Mucosa of rectum (tissue), 2 donors: ENCODE measurements around the gene SAG.

ENCODE experiments used
- H3K27ac ChIP-seq, 2 donors: one replicate each; pipeline ENCODE4 v1.7.0; 2013; ENCODE audit warnings: inconsistent platforms in 2 of 2, low read depth in 2 of 2, low read length in 2 of 2
- H3K27me3 ChIP-seq, 2 donors: one replicate each; pipeline ENCODE4 v1.7.0; 2013; ENCODE audit warnings: low read length in 2 of 2; ENCODE audit not compliant: control insufficient read depth in 2 of 2, insufficient read depth in 2 of 2
- H3K36me3 ChIP-seq, 2 donors: one replicate each; pipeline ENCODE4 v1.7.0; 2013; ENCODE audit warnings: low read length in 2 of 2; ENCODE audit not compliant: control insufficient read depth in 2 of 2, insufficient read depth in 2 of 2
- H3K4me1 ChIP-seq, 2 donors: one replicate each; pipeline ENCODE4 v1.7.0; 2013; ENCODE audit warnings: low read length in 2 of 2, mild to moderate bottlenecking in 1 of 2; ENCODE audit not compliant: control insufficient read depth in 2 of 2, insufficient read depth in 2 of 2
- H3K4me3 ChIP-seq, 2 donors: one replicate each; pipeline ENCODE4 v1.7.0; 2013; ENCODE audit warnings: low read length in 2 of 2
- H3K9ac ChIP-seq, 2 donors: one replicate each; pipeline ENCODE4 v1.7.0; 2013; ENCODE audit warnings: low read length in 2 of 2, low read depth in 1 of 2, mild to moderate bottlenecking in 1 of 2
- H3K9me3 ChIP-seq, 2 donors: one replicate each; pipeline ENCODE4 v1.7.0; 2013; ENCODE audit warnings: low read length in 2 of 2; ENCODE audit not compliant: control insufficient read depth in 2 of 2
- donor health status: healthy.
- donor health status: Normal muscosa, but diverticular disease.

Gene SAG

DNA sequence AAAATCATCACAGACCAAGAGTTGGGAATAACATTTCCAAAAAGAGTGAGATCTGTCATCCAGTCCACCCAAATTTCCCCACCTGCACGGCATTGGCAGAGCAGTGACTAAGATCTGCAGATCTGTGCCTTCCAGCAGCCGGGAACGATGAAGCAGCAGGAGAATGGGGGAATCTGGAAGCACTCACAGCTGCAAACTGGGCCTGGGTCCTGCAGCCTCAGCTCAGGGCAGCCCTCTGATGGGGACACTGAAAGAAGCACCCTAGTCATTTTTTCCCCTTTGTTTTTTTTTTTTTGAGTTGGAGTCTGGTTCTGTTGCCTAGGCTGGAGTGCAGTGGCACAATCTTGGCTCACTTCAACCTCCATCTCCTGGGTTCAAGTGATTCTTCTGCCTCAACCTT lies 4.4 kb upstream of the SAG start:
- Histone ChIP-seq H3K9me3 (peaks cover 0 to 2% of the 10 kb centered on the region in 2 donors), H3K36me3 (no peaks in the 10 kb centered on the region), H3K9ac (no peak overlapping the region), H3K27ac (no peak overlapping the region), H3K4me1 (peaks cover 0 to 5% of the 10 kb centered on the region in 2 donors), H3K4me3 (no peak overlapping the region), H3K27me3 (no peaks in the 10 kb centered on the region)

DNA sequence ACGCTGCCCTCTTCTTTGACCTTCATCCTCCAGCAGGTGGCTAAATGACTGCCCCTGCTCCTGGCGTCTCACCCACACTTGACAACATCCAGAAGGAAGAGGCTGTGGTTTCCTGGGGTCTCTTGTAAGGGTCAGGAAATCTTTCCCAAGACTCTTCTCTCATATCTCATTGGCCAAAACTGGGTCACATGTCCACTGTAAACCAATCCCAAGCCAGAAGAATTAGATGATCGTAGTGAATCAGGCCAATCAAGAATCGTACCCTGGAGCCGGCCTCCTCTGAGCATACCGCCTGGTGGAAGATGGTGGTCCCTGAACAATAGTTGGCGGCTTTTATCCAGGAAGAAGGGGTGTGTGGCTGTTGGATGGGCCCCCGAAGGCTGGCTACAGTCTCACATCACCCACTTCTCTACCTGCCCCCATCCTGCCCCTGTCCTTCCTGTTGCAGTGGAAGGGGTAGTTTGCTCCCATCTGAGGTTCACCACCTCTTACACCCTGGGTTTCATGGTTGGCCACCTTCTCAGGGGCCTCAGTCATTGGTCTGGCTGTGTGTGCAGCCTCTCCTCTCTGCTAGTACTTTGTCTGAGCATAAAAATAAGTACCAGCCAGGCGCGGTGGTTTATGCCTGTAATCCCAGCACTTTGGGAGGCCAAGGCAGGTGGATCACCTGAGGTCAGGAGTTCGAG lies 3.8 kb downstream of the SAG start:
- H3K36me3 ChIP-seq = no peaks in the 10 kb centered on the region
- no peak overlapping the region for H3K27ac ChIP-seq
- H3K9me3 ChIP-seq = no peaks in the 10 kb centered on the region
- H3K4me3 ChIP-seq = no peak overlapping the region
- H3K9ac ChIP-seq = no peak overlapping the region
- no peaks in the 10 kb centered on the region for H3K27me3 ChIP-seq
- H3K4me1 ChIP-seq = no peaks in the 10 kb centered on the region

DNA sequence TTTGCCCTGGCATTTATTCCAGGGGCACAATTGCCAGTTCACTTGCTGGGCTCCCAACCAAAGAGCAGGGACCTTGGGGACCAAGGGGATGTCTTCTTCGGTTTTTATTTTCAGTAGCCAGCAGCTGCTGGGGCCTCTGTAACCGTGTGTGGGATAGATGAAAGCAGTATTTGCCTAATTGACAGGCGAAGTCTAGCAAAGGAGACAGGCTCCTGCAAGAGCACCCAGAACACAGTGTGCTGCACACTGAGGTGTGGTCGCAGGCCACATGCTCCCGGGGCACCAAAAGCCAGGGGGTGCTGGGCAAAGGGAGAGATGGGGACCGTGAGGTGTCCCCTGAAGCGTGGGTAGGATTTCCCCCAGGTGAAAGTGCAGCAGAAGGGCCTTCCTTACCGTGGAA lies 5.3 kb downstream of the SAG start:
- Histone ChIP-seq H3K4me3 (no peak overlapping the region), H3K9ac (no peak overlapping the region), H3K9me3 (no peaks in the 10 kb centered on the region), H3K27ac (no peak overlapping the region), H3K4me1 (no peaks in the 10 kb centered on the region), H3K27me3 (no peaks in the 10 kb centered on the region), H3K36me3 (no peaks in the 10 kb centered on the region)

DNA sequence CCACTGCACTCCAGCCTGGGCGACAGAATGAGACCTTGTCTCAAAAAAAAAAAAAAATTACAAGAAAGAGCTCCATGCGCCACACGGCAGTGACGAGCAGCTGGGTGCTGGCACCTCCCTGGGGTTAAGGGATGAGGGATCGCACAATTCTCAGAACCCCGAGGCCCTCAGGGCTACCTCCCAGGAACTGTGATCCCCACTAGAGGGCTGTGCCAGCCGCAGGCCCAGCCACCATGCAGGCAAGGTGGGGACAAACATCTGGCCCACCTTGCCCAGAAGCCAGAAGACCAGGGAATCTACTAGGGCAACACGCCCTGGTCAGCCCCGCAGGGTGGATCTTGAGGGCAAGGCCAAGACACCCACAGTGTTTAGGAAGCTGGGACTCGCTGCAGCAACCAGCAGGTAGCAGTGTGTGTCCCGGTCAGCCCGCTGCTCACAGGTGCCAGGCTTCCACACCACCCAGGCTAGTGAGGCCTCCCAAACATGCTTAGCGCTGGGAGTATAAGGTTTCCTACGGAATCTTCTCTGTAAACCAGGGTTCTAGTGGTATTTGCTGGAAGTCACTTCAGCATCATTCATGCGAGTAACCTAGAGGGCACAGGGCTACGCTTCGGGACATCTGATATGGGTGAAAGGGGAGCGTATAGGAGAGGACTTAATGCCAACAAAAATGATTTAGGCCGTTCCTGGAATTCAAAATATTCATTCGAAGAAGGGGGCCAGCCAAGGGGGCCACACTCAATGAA lies 6.7 kb downstream of the SAG start:
- no peaks in the 10 kb centered on the region for H3K27me3 ChIP-seq
- no peaks in the 10 kb centered on the region for H3K36me3 ChIP-seq
- H3K4me1 ChIP-seq = no peaks in the 10 kb centered on the region
- H3K9me3 ChIP-seq = no peaks in the 10 kb centered on the region
- no peak overlapping the region for H3K9ac ChIP-seq
- no peak overlapping the region for H3K4me3 ChIP-seq
- H3K27ac ChIP-seq = no peak overlapping the region

DNA sequence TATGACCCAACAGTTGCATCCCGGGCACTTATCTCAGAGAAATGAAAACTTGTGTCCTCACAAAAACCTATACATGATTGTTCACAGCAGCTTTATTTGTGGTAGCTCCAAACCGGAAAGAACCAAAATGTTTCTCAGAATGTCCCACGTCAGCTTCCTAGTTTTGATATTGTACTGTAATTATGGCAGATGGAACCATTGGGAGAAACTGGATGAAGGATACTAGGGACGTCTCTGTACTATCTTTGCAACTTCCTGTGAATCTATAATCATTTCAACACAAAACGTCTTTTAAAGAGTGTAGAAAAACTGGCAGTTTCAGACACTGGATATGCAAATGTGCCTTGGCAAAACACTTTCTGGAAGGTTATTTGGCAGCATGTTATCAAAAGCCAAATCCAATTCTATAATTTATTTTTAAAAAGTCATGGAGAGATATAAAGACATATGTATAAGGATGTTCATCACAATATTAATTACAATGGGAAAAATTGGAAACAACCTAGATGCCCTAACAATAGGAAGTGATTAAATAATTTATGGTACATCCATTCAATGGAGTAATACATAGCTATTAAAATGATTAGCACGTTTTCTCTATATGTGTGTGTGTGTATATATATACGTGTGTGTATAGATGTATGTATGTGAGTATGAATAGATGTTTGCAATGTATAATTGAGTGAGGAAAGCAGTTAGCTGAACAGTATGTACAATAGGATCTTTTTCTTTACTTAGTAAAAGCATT lies 9.8 kb downstream of the SAG start:
- Histone ChIP-seq H3K9ac (no peak overlapping the region), H3K9me3 (no peaks in the 10 kb centered on the region), H3K27ac (no peak overlapping the region), H3K36me3 (no peaks in the 10 kb centered on the region), H3K27me3 (no peaks in the 10 kb centered on the region), H3K4me1 (no peaks in the 10 kb centered on the region), H3K4me3 (no peak overlapping the region)

DNA sequence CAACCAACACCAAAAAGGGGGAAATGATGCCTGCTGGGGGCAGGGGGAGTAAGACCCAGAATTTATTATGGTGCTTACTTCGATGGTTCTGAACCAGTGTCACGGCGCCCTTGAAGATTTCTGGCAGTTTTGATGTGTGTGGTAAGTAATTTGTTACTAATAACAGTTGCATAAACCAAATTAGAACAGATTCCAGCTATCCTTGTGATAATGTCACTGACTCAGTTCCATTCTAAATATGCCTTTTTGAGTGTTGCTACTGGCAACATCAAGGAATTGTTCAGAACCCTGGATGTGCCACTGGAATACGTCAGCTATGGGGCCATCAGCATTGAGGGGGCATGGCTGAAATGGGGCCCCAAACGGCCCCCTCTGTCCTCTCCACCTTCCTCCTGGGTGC lies 11.6 kb downstream of the SAG start:
- Histone ChIP-seq H3K9me3 (no peaks in the 10 kb centered on the region), H3K27me3 (no peaks in the 10 kb centered on the region), H3K27ac (no peak overlapping the region), H3K9ac (no peak overlapping the region), H3K4me1 (no peaks in the 10 kb centered on the region), H3K36me3 (no peaks in the 10 kb centered on the region), H3K4me3 (no peak overlapping the region)

DNA sequence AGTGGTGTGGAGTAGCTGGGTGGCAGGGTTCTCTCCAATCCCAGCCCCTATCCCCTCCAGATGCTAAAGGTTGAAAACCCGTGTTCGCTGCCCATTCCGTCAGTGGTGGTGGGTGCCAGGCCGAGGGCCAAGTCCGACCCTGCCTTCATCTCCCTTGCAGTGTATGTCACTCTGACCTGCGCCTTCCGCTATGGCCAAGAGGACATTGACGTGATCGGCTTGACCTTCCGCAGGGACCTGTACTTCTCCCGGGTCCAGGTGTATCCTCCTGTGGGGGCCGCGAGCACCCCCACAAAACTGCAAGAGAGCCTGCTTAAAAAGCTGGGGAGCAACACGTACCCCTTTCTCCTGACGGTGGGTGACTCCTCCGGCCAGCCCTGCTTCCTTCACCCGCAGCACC lies 12.9 kb downstream of the SAG start:
- Histone ChIP-seq H3K9me3 (no peaks in the 10 kb centered on the region), H3K27me3 (no peaks in the 10 kb centered on the region), H3K36me3 (no peaks in the 10 kb centered on the region), H3K4me3 (no peak overlapping the region), H3K27ac (no peak overlapping the region), H3K9ac (no peak overlapping the region), H3K4me1 (no peaks in the 10 kb centered on the region)

DNA sequence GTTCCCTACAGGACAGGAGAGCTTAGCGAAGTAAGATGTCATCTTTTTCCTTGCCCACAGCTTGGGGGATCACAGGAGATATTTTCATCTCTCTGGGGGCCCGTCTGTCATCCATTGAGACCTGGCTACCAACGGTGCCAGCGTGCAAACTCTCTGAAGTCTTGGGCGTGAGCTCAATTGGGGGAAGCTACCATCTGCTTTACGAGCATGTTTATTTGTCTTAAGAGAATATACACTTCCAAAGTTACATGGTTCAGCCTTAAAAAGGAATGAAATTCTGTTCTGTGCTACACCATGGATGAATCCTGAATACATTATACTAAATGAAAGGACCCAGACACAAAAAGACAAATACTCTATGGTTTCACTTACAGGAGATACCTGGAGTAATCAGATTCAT lies 13.6 kb downstream of the SAG start:
- no peaks in the 10 kb centered on the region for H3K36me3 ChIP-seq
- no peaks in the 10 kb centered on the region for H3K4me1 ChIP-seq
- no peaks in the 10 kb centered on the region for H3K27me3 ChIP-seq
- H3K4me3 ChIP-seq = no peak overlapping the region
- no peak overlapping the region for H3K27ac ChIP-seq
- H3K9ac ChIP-seq = no peak overlapping the region
- no peaks in the 10 kb centered on the region for H3K9me3 ChIP-seq

DNA sequence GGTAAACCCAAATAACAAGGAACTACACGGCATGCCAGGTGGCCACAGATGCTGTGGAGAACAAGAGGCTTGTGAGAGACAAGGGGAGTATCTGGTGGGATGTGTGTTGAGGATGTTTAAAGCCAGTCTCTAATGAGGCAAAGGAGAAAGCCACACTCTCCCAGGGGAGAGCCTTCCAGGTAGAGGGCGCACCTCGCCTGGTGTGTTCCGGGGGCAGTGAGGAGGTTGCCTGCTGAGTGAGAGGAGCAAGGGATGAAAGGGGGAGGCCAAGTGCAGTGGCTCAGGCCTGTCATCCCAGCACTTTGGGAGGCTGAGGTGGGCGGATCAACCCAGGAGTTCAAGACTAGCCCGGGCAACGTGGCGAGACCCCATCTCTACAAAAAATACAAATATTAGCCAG lies 16.2 kb downstream of the SAG start:
- Histone ChIP-seq H3K27ac (no peak overlapping the region), H3K36me3 (no peaks in the 10 kb centered on the region), H3K4me1 (no peaks in the 10 kb centered on the region), H3K9ac (no peak overlapping the region), H3K27me3 (no peaks in the 10 kb centered on the region), H3K4me3 (no peak overlapping the region), H3K9me3 (no peaks in the 10 kb centered on the region)

DNA sequence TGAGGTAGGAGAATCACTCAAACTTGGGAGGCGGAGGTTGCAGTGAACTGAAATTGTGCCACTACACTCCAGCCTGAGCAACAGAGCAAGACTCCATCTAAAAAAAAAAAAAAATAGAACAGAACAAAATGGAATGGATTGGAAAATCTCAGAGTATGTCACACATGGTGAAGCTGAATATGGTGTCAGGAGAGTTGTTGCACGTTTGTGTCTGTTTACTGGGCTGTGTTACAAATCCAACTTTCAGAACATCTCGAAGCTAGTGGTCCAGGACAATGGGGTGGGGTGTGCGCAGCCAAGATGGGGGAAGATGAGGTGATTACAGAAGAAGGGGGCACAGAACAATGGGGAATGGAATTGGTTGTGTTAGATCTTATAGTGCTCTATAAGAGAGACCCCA lies 17.6 kb downstream of the SAG start:
- H3K4me1 ChIP-seq = no peaks in the 10 kb centered on the region
- H3K27ac ChIP-seq = no peak overlapping the region
- H3K36me3 ChIP-seq = no peaks in the 10 kb centered on the region
- no peak overlapping the region for H3K9ac ChIP-seq
- H3K4me3 ChIP-seq = no peak overlapping the region
- no peaks in the 10 kb centered on the region for H3K27me3 ChIP-seq
- no peaks in the 10 kb centered on the region for H3K9me3 ChIP-seq
